Posterior vena cava (tissue), 2 donors: ENCODE results near the gene WNK1. TPM values are rescaled to one million over a fixed set of nuclear protein-coding genes. Genes with fewer than 3 reads are reported as not detected.
"Not testable (repeated sequence)": the region's sequence is repeated elsewhere in the genome, so short reads cannot be mapped to it uniquely, and the experiment has no call there.

Experiments used
- DNase-seq: peaks from one replicate; pipeline ENCODE4 v3.0.0-alpha.2; 2020; ENCODE audit warnings: low spot score
- intact Hi-C, 2 donors: fragments of 100-400 bp; cut with DNase I; formaldehyde crosslinking; loops; one replicate each; pipeline versions ENCODE4 v1.14.1 to v1.14.2; 2022 to 2023
- total RNA-seq, 2 donors: library from RNA; stranded (reverse); fragmentation: NEBNext Ultra II Directional; extraction: Animal tissue kit (Norgen Biotek cat#: 25700); gene quantifications; one replicate each; pipeline ENCODE4 v1.2.1, GENCODE V29; 2021
- donor health status: DM: yes; HTN: yes; CAD: no.
- donor health status: DM: yes; HTN: yes; CAD: no.

The WNK1 gene
- total RNA-seq, 2 donors from 2014 or later, result 159 to 199 TPM

- DNase-seq, result no peak
- intact Hi-C loops, result no loop called here
Measured at GRCh38 chr12:843609-844008, 91.2 kb downstream of the WNK1 start.

- no peak for DNase-seq
- intact Hi-C loops, result no loop called here
Measured at GRCh38 chr12:846421-846820, 94.0 kb downstream of the WNK1 start.

- no peak for DNase-seq
- intact Hi-C loops, result no loop called here
Measured at GRCh38 chr12:848173-848865, 95.9 kb downstream of the WNK1 start.

- intact Hi-C loops, result no loop called here
- DNase-seq, result no peak
Measured at GRCh38 chr12:848882-849527, 96.6 kb downstream of the WNK1 start.

GRCh38 chr12:849733-850437 is 97.5 kb downstream of the WNK1 start:
- intact Hi-C loops, DNase-seq: not testable (repeated sequence)

GRCh38 chr12:851343-851742 is 99.0 kb downstream of the WNK1 start:
- intact Hi-C loops, result no loop called here
- no peak for DNase-seq

GRCh38 chr12:851913-852312 is 99.5 kb downstream of the WNK1 start:
- no peak for DNase-seq
- intact Hi-C loops, result no loop called here

GRCh38 chr12:852864-853263 is 100.5 kb downstream of the WNK1 start:
- intact Hi-C loops, result no loop called here
- DNase-seq, result no peak

GRCh38 chr12:857611-858010 is 105.2 kb downstream of the WNK1 start:
- peak; percentile 86 for DNase-seq
- intact Hi-C loops, result no loop called here

GRCh38 chr12:862303-862911 is 110.0 kb downstream of the WNK1 start:
- no peak for DNase-seq
- intact Hi-C loops, result no loop called here

GRCh38 chr12:863285-863684 is 110.9 kb downstream of the WNK1 start:
- no peak for DNase-seq
- intact Hi-C loops, result no loop called here

GRCh38 chr12:865614-866013 is 113.2 kb downstream of the WNK1 start:
- no peak for DNase-seq
- intact Hi-C loops, result no loop called here

GRCh38 chr12:867905-868304 is 115.5 kb downstream of the WNK1 start:
- intact Hi-C loops, result no loop called here
- no peak for DNase-seq

- no peak for DNase-seq
- intact Hi-C loops, result no loop called here
Measured at GRCh38 chr12:868722-869121, 116.3 kb downstream of the WNK1 start.

GRCh38 chr12:870378-870777 is 118.0 kb downstream of the WNK1 start:
- intact Hi-C loops, result no loop called here
- no peak for DNase-seq

- no peak for DNase-seq
- intact Hi-C loops, result no loop called here
Measured at GRCh38 chr12:873954-874353, 121.6 kb downstream of the WNK1 start.

- intact Hi-C loops, result no loop called here
- DNase-seq, result no peak
Measured at GRCh38 chr12:879641-880040, 127.3 kb downstream of the WNK1 start.

GRCh38 chr12:880656-881055 is 128.3 kb downstream of the WNK1 start:
- intact Hi-C loops, result no loop called here
- no peak for DNase-seq

- DNase-seq, result no peak
- intact Hi-C loops, result no loop called here
Measured at GRCh38 chr12:884746-885414, 132.5 kb downstream of the WNK1 start.

- intact Hi-C loops, result no loop called here
- no peak for DNase-seq
Measured at GRCh38 chr12:885701-886100, 133.3 kb downstream of the WNK1 start.
